ENCODE results near the gene ASB9. TPM values are rescaled to one million over a fixed set of nuclear protein-coding genes. Genes with fewer than 3 reads are reported as not detected.

The ASB9 gene
- total and polyA plus RNA-seq, 2 of the 8 experiments (the other 6 are each of a cell fraction or from before 2014, with no cell fraction given) = 0.54 to 1.2 TPM

- TF ChIP-seq ATF2 (IDR thresholded peaks at IDR 0.05; ENCODE audit: low read length) = no peak
- no peak for TF ChIP-seq USF2 (IDR thresholded peaks at IDR 0.05; ENCODE audit: low read length)
These were observed 62.5 kb downstream of the ASB9 start (continued) for GRCh38 chrX:15207384-15207783.
